Fibroblast of skin of abdomen (primary cell): ENCODE results near the gene MGRN1.

ENCODE experiments used
- DNase-seq: peaks from one replicate; pipeline ENCODE4 v3.0.0-alpha.2; 2013

MGRN1 gene

DNA sequence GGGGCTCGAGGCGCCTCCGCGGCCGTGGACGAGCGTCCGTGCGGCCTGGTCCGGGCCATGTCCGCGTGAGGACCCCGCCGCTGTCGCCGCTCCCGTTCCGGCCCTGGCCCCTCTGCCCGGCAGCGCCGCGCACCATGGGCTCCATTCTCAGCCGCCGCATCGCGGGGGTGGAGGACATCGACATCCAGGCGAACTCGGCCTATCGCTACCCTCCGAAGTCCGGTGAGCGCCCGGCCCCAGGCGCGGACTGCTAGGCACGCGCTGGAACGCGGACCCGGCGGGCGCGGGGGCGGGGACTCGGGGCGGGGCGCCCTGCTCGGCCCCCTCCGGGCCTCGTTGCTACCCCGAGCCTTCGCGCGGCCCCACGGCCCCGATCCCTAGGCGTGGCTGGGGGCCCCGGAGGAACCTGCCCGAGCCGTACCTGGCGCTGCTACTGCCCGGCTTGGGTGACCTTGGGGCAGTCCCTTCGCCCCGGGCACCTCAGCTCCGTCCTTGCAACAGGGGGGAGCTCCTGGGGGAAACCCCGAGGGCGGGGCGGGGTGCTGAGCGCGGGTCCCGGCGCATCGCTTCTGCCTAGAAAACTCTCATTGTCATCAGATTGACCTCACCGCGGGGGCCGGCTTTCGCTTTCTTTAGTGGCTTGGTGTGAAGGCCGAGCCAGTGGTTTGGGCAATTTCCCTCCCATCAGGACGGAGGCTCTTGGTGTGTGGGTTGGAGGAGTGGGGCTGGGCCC, 367 bp downstream of the MGRN1 start:
- peak; percentile 39 for DNase-seq

GRCh38 chr16:4625560-4626159, 1.0 kb downstream of the MGRN1 start:
- no peak for DNase-seq

DNA sequence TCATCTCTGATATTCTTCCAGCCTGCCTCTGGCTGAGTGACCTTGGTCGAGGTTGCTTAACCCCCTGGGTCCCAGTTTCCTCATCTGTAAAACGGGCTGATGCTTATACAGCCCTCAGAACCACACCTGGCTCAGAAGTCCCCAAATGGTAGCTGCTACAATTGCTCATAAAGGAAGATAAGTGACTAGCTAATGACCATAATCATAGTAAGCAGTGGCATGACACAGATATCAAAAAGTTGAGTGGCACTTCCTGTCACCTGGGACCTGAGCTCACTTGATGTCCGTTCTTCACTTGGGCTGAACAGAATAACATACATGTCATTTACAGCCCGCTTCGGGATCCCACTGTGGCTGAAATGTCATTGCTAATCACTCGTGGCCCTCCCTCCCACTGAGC, 1.8 kb downstream of the MGRN1 start:
- no peak for DNase-seq

DNA sequence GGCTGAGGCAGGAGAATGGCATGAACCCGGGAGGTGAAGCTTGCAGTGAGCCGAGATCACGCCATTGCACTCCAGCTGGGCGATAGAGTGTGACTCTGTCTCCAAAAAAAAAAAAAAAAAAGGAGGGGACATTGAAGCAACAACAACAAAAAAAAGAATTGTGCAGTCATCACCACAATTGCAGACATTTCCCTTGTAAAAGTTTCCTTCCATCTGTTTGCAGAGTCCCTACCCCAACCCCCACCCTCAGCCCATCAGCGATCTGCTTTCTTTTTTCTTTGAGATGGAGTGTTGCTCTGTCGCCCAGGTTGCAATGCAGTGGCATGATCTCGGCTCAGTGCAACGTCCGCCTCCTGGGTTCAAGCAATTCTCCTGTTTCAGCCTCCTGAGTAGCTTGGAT, 3.7 kb downstream of the MGRN1 start:
- DNase-seq, result no peak

- no peak for DNase-seq
Observed at GRCh38 chr16:4631444-4631843, 6.8 kb downstream of the MGRN1 start.

DNA sequence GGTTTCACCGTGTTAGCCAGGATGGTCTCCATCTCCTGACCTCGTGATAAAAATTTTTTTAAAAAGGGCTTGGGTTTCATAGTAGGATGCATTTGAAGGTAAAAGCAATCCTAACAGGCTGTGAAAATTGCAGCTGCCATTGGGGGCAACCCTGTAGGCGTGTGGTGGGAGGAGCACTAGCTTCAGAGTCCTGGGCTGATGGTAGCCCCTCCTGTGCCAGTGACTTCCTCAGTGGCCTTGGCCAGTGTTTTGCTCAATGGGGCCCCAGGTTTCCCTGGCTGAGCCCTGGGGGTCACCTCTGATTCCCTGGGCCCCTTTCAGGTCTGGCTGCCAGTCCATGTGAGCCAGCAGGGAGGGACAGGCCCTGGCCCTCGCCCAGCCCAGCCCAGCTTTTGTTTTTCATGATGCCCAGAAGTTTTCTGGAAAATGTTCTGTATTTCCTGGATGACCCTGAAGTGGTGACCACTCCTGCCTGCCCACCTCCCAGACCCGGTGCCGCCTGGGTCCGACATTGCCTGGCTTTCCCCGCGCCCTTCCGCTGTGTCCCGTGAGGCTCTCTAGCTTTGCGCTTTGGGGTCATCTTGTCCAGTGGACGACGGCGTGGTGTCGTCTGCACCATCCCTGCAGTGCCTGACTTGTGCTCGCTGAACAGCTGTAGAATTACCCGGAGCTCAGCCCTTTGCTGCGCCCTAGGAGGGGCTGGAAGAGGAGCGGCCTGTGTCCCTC, 9.4 kb downstream of the MGRN1 start:
- DNase-seq, result no peak

- no peak for DNase-seq
Observed at GRCh38 chr16:4634768-4635167, 10.1 kb downstream of the MGRN1 start.

DNA sequence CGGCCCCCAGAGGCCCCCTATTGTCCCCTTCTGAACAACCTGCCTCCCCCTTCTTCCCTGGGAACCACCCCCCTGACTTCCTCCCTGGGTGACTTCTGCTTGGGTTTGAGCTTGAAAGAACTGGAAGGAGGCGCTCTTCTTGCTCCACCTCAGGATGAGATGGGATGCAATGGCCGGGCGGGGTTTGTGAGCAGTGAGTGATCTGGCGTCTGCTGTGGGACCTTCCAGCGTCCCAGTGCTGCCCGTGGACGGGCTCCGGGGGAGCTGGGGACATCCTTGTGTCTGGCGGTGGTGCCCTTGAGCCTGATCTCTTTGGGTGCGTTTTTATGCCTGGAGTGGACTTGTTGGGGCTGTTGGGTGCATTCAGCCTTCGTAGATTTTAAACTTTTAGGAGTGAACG, 11.6 kb downstream of the MGRN1 start:
- DNase-seq, result no peak

GRCh38 chr16:4637501-4638166, 13.0 kb downstream of the MGRN1 start:
- no peak for DNase-seq

- no peak for DNase-seq
Observed at GRCh38 chr16:4639899-4640509, 15.4 kb downstream of the MGRN1 start.

DNA sequence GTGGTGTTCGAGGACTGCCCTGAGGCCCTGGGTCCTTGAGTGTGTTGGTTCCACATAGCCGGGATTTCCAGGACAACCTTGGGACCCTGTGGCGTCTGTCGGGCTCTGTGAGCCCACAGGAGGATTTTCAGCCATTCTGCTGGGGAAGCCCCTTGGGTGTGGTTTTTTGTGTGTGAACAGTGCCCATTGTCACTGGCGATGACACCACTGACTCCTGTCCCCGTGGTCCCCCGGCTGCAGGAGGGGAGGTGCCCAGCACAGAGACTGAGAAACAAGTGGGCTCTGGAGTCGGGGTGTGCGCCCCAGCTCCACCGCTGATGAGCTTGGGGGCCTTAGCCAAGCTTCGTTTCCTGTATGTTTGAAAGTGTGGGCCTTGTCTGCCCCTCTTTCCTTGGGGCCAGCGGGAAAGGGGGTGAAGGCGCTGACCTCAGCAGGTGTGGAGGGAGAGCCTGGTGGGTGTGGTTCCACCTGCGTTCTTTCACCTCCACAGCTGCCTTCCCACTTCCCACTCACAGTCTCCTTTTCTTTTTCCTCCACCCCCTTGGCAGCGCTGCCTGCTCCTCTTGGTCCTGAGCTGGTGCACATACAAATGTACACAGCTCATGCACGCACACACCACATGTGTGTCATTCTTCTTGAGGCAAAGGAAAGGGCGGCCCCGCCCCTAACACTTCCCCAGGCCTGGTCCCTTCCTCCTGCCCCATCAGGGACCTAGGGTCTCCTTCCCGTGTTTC, 16.1 kb downstream of the MGRN1 start:
- peak; percentile 7 for DNase-seq

DNA sequence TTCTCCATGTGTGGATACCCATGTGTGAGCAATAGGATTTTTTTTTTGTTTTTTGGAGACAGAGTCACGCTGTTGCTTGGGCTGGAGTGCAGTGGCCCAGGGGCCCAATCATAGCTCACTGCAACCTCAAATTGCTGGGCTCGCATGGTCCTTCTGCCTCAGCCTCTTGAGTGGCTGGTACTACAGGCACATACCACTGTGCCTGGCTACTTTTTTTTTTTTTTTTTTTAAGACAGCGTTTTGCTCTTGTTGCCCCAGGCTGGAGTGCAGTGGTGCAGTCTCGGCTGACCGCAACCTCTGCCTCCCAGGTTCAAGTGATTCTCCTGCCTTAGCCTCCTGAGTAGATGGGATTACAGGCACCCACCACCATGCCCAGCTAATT, 16.7 kb downstream of the MGRN1 start:
- DNase-seq, result no peak

DNA sequence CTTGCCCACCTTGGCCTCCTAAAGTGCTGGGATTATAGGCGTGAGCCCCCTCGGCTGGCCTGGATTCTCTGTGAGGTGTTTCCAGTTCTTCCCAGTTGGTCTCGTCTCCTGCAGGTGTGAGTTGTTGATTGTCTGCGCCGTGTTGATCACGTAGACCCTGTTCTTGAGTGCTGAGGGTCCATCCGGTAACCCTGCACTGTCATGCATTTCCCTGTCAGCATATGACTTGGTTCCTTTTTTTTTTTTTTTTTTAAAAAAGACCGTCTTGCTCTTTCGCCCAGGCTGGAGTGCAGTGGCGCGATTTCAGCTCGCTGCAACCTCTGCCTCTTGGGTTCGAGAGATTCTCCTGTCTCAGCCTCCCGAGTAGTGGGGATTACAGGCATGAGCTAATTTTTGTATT, 17.3 kb downstream of the MGRN1 start:
- no peak for DNase-seq

GRCh38 chr16:4646773-4647643, 22.4 kb downstream of the MGRN1 start:
- DNase-seq, result no peak

GRCh38 chr16:4647644-4647980, 23.0 kb downstream of the MGRN1 start:
- DNase-seq, result no peak

DNA sequence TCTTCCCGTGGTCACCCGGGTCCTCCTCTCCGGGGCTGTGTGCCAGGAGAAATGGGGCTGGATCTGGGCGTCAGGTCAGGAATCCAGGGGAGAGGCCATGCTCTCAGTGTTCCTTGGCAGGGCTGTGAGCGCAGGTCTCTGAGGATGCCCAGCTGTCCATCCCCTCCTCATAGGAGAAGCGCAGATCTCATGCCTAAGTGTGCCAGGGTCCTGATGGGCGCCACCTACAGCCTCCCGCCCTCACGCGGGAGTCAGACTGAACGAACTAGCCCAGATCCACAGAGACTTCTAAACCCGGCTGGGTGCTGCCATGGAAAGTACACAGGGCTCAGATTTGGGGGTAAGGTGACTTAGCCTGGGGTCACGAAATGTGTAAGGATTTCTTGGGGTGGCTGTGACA, 24.3 kb downstream of the MGRN1 start:
- DNase-seq, result no peak

- no peak for DNase-seq
Observed at GRCh38 chr16:4649744-4650442, 25.3 kb downstream of the MGRN1 start.

DNA sequence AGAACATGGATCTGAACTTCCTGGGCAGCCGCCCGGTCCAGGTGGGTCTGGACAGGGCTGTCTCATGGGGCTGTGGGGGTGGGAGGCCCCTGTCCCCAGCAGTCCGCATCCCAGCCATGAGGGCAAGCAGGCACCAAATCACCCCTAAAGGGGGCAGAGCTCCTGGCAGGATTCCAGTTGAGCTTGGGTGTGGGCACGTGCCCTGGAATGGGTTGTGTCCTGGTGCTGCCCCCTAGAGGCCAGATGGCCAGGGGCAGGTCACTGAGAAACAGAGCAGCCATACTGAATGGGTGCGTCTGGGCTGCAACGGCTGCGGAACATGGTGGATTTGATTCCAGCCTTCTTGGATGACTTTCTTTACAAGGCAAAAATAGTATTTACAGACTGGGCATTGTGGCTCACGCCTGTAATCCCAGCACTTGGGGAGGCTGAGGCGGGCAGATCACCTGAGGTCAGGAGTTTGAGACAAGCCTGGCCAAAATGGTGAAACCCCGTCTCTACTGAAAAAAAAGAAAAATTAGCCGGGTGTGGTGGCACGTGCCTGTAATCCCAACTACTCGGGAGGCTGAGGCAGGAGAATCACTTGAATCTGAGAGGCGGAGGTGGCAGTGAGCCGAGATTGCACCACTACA, 25.9 kb downstream of the MGRN1 start:
- DNase-seq, result peak; percentile 41

GRCh38 chr16:4651827-4652226, 27.2 kb downstream of the MGRN1 start:
- no peak for DNase-seq

DNA sequence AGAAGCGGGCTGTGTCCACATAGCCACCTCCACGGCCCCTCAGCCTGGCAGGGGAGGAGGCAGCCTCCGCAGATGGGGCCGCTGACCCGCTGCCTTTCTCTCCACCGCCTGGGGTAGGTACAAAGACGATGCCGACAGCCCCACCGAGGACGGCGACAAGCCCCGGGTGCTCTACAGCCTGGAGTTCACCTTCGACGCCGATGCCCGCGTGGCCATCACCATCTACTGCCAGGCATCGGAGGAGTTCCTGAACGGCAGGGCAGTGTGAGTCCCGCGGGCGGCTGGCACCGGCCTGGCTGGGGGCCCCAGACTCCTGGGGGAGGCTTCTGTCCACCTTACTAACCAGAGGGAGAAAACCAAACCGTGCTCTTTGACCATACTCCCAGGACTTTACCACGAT, 27.9 kb downstream of the MGRN1 start:
- no peak for DNase-seq
